ENCODE data around the gene CHI3L1.

The CHI3L1 gene

DNA sequence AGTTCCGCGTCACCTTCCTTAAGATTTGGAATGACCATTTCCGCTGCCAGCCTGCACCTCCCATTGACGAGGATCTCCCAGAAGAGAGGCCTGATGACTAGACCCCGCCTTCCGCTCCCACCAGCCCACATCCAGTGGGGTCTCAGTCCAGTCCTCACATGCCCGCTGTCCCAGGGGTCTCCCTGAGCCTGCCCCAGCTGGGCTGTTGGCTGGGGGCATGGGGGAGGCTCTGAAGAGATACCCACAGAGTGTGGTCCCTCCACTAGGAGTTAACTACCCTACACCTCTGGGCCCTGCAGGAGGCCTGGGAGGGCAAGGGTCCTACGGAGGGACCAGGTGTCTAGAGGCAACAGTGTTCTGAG lies 20.7 kb downstream of the CHI3L1 start:
- H3K4me3 ChIP-seq (replicated peaks; ENCODE audit: low read depth, low read length), result no peak overlapping the region
- DNase-seq (ENCODE audit: extremely low read depth, low read depth), result no peak
- TF ChIP-seq, protein P1, sequence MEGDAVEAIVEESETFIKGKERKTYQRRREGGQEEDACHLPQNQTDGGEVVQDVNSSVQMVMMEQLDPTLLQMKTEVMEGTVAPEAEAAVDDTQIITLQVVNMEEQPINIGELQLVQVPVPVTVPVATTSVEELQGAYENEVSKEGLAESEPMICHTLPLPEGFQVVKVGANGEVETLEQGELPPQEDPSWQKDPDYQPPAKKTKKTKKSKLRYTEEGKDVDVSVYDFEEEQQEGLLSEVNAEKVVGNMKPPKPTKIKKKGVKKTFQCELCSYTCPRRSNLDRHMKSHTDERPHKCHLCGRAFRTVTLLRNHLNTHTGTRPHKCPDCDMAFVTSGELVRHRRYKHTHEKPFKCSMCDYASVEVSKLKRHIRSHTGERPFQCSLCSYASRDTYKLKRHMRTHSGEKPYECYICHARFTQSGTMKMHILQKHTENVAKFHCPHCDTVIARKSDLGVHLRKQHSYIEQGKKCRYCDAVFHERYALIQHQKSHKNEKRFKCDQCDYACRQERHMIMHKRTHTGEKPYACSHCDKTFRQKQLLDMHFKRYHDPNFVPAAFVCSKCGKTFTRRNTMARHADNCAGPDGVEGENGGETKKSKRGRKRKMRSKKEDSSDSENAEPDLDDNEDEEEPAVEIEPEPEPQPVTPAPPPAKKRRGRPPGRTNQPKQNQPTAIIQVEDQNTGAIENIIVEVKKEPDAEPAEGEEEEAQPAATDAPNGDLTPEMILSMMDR (IDR thresholded peaks at IDR 0.05; ENCODE audit: low read depth, low read length, missing control alignments), result no peak

- DNase-seq (ENCODE audit: extremely low read depth, low read depth), result no peak
- TF ChIP-seq, protein P1 (IDR thresholded peaks at IDR 0.05; ENCODE audit: low read depth, low read length, missing control alignments), result no peak
- no peak overlapping the region for H3K4me3 ChIP-seq (replicated peaks; ENCODE audit: low read depth, low read length)
Observed at GRCh38 chr1:203165101-203165799, 21.3 kb downstream of the CHI3L1 start.

DNA sequence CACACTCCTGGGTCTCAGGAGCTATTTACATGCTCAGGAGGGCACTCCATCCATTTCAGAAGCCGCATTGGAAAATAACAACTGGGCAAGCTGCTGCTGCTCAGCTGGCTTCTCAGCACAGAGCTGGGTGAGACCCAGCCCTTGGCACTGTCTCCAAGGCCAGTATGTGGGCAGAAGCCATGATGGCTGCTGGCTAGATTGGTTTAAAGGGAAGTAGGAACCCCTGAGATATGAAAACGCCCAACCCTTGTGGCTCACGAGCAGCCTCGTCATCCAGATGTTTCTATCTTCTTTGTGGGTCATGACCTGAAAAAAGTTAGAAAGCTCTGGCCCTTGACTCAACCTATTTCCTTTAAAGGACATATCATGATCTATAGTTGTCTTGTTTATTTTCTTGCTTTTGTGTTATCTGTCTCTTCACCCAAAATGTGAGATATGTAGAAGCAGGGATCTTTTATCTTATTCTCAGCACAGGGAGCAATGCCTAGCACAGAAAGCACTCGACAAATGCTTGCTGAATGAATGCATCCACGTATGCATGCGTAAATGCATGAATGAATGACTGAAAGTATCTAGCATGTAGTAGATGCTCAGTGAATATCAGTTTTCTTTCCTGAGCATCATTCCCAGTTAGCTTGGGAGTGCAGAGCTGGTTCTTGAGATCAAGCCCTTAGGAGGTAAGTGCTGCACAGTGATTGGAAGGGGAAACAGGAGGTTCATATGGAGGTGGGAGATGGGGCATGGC lies 22.4 kb downstream of the CHI3L1 start:
- H3K4me3 ChIP-seq (replicated peaks; ENCODE audit: low read depth, low read length), result no peak overlapping the region
- DNase-seq (ENCODE audit: extremely low read depth, low read depth), result no peak
- TF ChIP-seq, protein P1 (IDR thresholded peaks at IDR 0.05; ENCODE audit: low read depth, low read length, missing control alignments), result no peak

DNA sequence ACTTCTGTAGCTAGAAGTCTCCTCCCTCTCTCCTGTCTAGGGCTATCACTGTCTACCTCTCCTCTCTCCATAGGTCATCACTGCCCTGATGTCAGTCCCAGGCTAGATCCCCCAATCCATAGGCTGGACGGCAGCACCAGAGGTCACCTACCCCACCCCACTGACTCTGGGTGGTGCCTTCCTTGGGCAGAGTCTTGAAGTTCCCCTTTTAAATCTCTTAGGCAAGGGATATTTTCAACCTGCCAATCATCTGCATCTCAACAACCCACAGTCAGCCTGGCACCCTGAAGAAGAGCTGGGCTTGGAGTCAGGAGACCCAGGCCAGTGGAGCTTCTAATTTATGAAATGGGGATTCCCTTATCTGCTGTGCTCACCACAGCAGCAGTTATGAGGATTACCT lies 24.1 kb downstream of the CHI3L1 start:
- no peak overlapping the region for H3K4me3 ChIP-seq (replicated peaks; ENCODE audit: low read depth, low read length)
- no peak for DNase-seq (ENCODE audit: extremely low read depth, low read depth)
- TF ChIP-seq, protein P1 (IDR thresholded peaks at IDR 0.05; ENCODE audit: low read depth, low read length, missing control alignments), result no peak

- no peak for DNase-seq (ENCODE audit: extremely low read depth, low read depth)
- TF ChIP-seq, protein P1 (IDR thresholded peaks at IDR 0.05; ENCODE audit: low read depth, low read length, missing control alignments), result no peak
- H3K4me3 ChIP-seq (replicated peaks; ENCODE audit: low read depth, low read length), result no peak overlapping the region
Observed at GRCh38 chr1:203161703-203162102, 24.8 kb downstream of the CHI3L1 start.

GRCh38 chr1:203161175-203161574 lies 25.3 kb downstream of the CHI3L1 start:
- no peak for DNase-seq (ENCODE audit: extremely low read depth, low read depth)
- TF ChIP-seq, protein P1 (IDR thresholded peaks at IDR 0.05; ENCODE audit: low read depth, low read length, missing control alignments), result no peak
- H3K4me3 ChIP-seq (replicated peaks; ENCODE audit: low read depth, low read length), result no peak overlapping the region

Measured in HFF-Myc (cell line).